A673 (cell line): ENCODE results near the gene DIS3L2. TPM values are rescaled to one million over a fixed set of nuclear protein-coding genes. Genes with fewer than 3 reads are reported as not detected.

Source experiments
- BruUV-seq: library from RNA; stranded (reverse); fragments of 400-500 nt; replicated peaks from 2 replicates; lab custom pipeline; 2021; lab: Mats Ljungman, UMichigan
- CTCF ChIA-PET: fragments of 300-600 bp; sonication (Branson Sonifier 250); formaldehyde crosslinking; loops from one replicate; lab custom pipeline; 2022; ENCODE audit warnings: antibody characterized with exemption; lab: Charles Lee
- POLR2A ChIA-PET: fragments of 300-600 bp; sonication (Branson Sonifier 250); formaldehyde crosslinking; loops from one replicate; lab custom pipeline; 2022; ENCODE audit warnings: antibody characterized with exemption; ENCODE audit not compliant: low non-redundant PET; lab: Charles Lee
- DNase-seq: peaks from one replicate; pipeline ENCODE4 v3.0.0-alpha.2; 2015; ENCODE audit warnings: low spot score
- H3K27ac ChIP-seq: fragments of 200-600 bp; sonication (generic); 2 replicates; pipeline ENCODE4 v1.5.1; 2016; ENCODE audit warnings: mixed run types, low read depth, mild to moderate bottlenecking, mixed read lengths, antibody characterized with exemption, low read length; ENCODE audit not compliant: poor library complexity, severe bottlenecking
- H3K27me3 ChIP-seq: fragments of 200-600 bp; sonication (generic); replicated peaks from 2 replicates; pipeline ENCODE4 v1.6.1; 2017; ENCODE audit warnings: mixed run types, low read depth, mild to moderate bottlenecking, mixed read lengths, antibody characterized with exemption, low read length; ENCODE audit not compliant: insufficient read depth, poor library complexity
- H3K36me3 ChIP-seq: fragments of 200-600 bp; sonication (generic); 2 replicates; pipeline ENCODE4 v1.6.1; 2016; ENCODE audit warnings: mixed run types, mild to moderate bottlenecking, mixed read lengths, antibody characterized with exemption, low read length; ENCODE audit not compliant: insufficient read depth, poor library complexity, severe bottlenecking
- H3K4me1 ChIP-seq: fragments of 200-600 bp; sonication (generic); 2 replicates; pipeline ENCODE4 v1.6.1; 2017; ENCODE audit warnings: mixed run types, mild to moderate bottlenecking, mixed read lengths, antibody characterized with exemption, low read length; ENCODE audit not compliant: insufficient read depth, poor library complexity, severe bottlenecking
- H3K4me3 ChIP-seq: fragments of 200-600 bp; sonication (generic); 2 replicates; pipeline ENCODE4 v1.5.1; 2016; ENCODE audit warnings: low read depth, mixed run types, mild to moderate bottlenecking, mixed read lengths, low read length; ENCODE audit not compliant: poor library complexity, severe bottlenecking
- H3K9me3 ChIP-seq: fragments of 200-600 bp; sonication (generic); 2 replicates; pipeline ENCODE4 v1.6.1; 2016; ENCODE audit warnings: mixed run types, low read depth, mild to moderate bottlenecking, mixed read lengths, antibody characterized with exemption, low read length; ENCODE audit not compliant: poor library complexity, severe bottlenecking
- CTCF ChIP-seq: fragments of 300-800, 200-600 bp; sonication (generic); conservative IDR thresholded peaks from 2 replicates; pipeline ENCODE4 v1.5.1; 2017; ENCODE audit warnings: low read depth, mild to moderate bottlenecking, antibody characterized with exemption, low read length, moderate library complexity, mixed read lengths
- EZH2 ChIP-seq: fragments of 200-600 bp; sonication (generic); IDR thresholded peaks from 2 replicates; pipeline ENCODE4 v1.6.1; 2017; ENCODE audit warnings: borderline replicate concordance, low read depth, mild to moderate bottlenecking, mixed read lengths, antibody characterized with exemption, low read length; ENCODE audit not compliant: poor library complexity, severe bottlenecking
- intact Hi-C: fragments of 100-400 bp; cut with micrococcal nuclease; formaldehyde crosslinking; loops from one replicate; pipeline ENCODE4 v1.10.0; 2022; ENCODE audit not compliant: unreplicated experiment
- total RNA-seq: library from RNA; stranded (reverse); gene quantifications from 2 replicates; pipeline ENCODE4 v1.2.3, GENCODE V29; 2021

Gene DIS3L2
- total RNA-seq, 1 experiment from 2014 or later: 38.7 TPM

GRCh38 chr2:232214053-232214452, 252.5 kb downstream of the DIS3L2 start:
- Histone ChIP-seq H3K4me1 (no peaks in the 10 kb centered on the region), H3K9me3 (no peaks in the 10 kb centered on the region), H3K27me3 (no peaks in the 10 kb centered on the region), H3K4me3 (no peak overlapping the region), H3K36me3 (no peaks in the 10 kb centered on the region), H3K27ac (no peak overlapping the region)
- ChIA-PET POLR2A (no interaction called here), CTCF (no interaction called here)
- intact Hi-C loops: no loop called here
- no TSS peak for BruUV-seq
- TF ChIP-seq EZH2: no peak
- TF ChIP-seq CTCF: no peak
- no peak for DNase-seq

- H3K36me3 ChIP-seq: no peaks in the 10 kb centered on the region
- no peaks in the 10 kb centered on the region for H3K9me3 ChIP-seq
- no peak for DNase-seq
- no peak overlapping the region for H3K4me3 ChIP-seq
- ChIA-PET CTCF (no interaction called here), POLR2A (no interaction called here)
- no peaks in the 10 kb centered on the region for H3K4me1 ChIP-seq
- no peaks in the 10 kb centered on the region for H3K27me3 ChIP-seq
- intact Hi-C loops: no loop called here
- no peak overlapping the region for H3K27ac ChIP-seq
- TF ChIP-seq EZH2 (no peak), CTCF (no peak)
- BruUV-seq: no TSS peak
Measured at GRCh38 chr2:232216028-232216427, 254.5 kb downstream of the DIS3L2 start.

DNA sequence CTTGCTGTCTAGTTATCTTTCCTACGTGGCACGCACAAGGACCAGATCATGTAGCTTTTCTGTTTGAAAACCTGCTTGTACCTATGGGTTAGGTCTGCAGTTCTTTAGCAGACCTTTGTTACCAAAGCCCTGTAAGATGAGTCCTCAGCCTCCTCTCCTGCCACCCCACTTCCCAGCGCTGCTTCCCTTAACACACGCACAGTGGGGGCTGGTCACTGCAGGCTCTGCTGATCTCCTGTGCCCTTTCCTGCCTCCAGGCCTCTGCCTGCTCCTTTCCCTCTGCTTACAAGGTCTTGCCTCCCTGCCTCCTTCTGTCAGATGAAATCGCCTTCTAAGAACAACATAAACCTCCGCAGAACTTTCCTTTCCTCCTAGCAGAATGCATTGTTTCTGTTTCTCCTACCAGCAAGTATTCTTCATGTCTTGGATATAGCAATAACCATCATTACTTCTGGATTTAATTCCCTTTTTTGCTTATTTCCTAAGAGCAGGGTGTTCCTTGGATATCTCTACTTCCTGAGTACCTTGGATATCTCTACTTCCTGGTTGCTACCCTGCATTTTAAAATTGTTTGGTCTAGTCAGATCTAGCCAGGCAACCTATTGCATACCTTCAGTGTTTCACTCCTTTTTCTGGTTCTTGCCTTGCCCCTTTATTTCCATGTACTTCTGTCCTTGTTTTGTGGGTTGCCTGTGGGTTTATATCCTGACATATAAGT, 257.4 kb downstream of the DIS3L2 start:
- no peak for DNase-seq
- BruUV-seq: no TSS peak
- ChIA-PET CTCF (no interaction called here), POLR2A (no interaction called here)
- no peaks in the 10 kb centered on the region for H3K36me3 ChIP-seq
- no peak for TF ChIP-seq EZH2
- TF ChIP-seq CTCF: no peak
- H3K4me1 ChIP-seq: no peaks in the 10 kb centered on the region
- no peaks in the 10 kb centered on the region for H3K27me3 ChIP-seq
- no peaks in the 10 kb centered on the region for H3K9me3 ChIP-seq
- no peak overlapping the region for H3K4me3 ChIP-seq
- intact Hi-C loops: no loop called here
- H3K27ac ChIP-seq: no peak overlapping the region
